ENCODE data around the gene GOLPH3L. TPM values are rescaled to one million over a fixed set of nuclear protein-coding genes. Genes with fewer than 3 reads are reported as not detected.
"Not testable (repeated sequence)": the region's sequence is repeated elsewhere in the genome, so short reads cannot be mapped to it uniquely, and the experiment has no call there.

Gene GOLPH3L
- total and polyA plus RNA-seq, 4 donors, result 13.8 to 37.2 (median 20.3) TPM

GRCh38 chr1:150720703-150721102 is 23.7 kb upstream of the GOLPH3L start, which contains the start of gene HORMAD1:
Gene HORMAD1, minus strand, starts transcription at chr1:150720895. Its CDS starts 1,390 bp downstream, at chr1:150719505.
- ATAC-seq (ENCODE audit: insufficient read depth, low FRiP score), result no peak
- peaks cover 0 to 2% (median 0%) of the 10 kb centered on the region in 4 donors for H3K9me3 ChIP-seq (ENCODE audit: control insufficient read depth in 4 of 4, insufficient read depth in 3 of 4, low read length in 3 of 4)
- TF ChIP-seq CTCF (IDR thresholded peaks at IDR 0.05; ENCODE audit: control extremely low read depth, extremely low read depth), result no peak
- H3K4me1 ChIP-seq (ENCODE audit: control insufficient read depth in 5 of 5, insufficient read depth in 5 of 5, low read length in 5 of 5), result no peaks in the 10 kb centered on the region
- no peaks in the 10 kb centered on the region for H3K36me3 ChIP-seq (ENCODE audit: control insufficient read depth in 4 of 4, insufficient read depth in 4 of 4, low read length in 4 of 4)
- no peak within 1 kb of the TSS for H3K4me3 ChIP-seq
- no peak for DNase-seq
- H3K27ac ChIP-seq (ENCODE audit: low read depth in 1 of 2, low read length in 1 of 2), result no peak within 1 kb of the TSS
- H3K9ac ChIP-seq (ENCODE audit: insufficient read depth in 1 of 2, low read length in 2 of 2), result no peak within 1 kb of the TSS
- 98% methylated on average over 24 of the region's 24 CpGs for WGBS, 2 donors
- no peaks in the 10 kb centered on the region for H3K27me3 ChIP-seq (ENCODE audit: control insufficient read depth in 3 of 3, insufficient read depth in 3 of 3, low read length in 2 of 3)

DNA sequence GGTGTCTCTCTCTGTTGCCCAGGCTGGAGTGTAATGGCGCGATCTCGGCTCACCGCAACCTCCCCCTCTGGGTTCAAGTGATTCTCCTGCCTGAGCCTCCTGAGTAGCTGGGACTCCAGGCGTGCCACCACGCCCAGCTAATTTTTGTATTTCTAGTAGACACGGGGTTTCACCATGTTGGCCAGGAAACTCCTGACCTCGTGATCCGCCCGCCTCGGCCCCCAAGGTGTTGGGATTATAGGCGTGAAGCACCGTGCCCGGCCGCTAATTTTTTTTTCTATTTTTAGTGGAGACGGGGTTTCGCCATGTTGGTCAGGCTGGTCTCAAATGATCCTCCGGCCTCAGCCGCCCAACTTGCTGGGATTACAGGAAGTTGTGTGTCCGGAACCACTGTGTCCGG is 23.1 kb upstream of the GOLPH3L start:
- H3K27ac ChIP-seq (ENCODE audit: low read depth in 1 of 2, low read length in 1 of 2), result no peak overlapping the region
- DNase-seq, result no peak
- no peaks in the 10 kb centered on the region for H3K36me3 ChIP-seq (ENCODE audit: control insufficient read depth in 4 of 4, insufficient read depth in 4 of 4, low read length in 4 of 4)
- no peaks in the 10 kb centered on the region for H3K27me3 ChIP-seq (ENCODE audit: control insufficient read depth in 3 of 3, insufficient read depth in 3 of 3, low read length in 2 of 3)
- no peak overlapping the region for H3K4me3 ChIP-seq
- 91 to 96% methylated on average over 21 of the region's 21 CpGs for WGBS, 2 donors
- no peak for ATAC-seq (ENCODE audit: insufficient read depth, low FRiP score)
- H3K4me1 ChIP-seq (ENCODE audit: control insufficient read depth in 5 of 5, insufficient read depth in 5 of 5, low read length in 5 of 5), result no peaks in the 10 kb centered on the region
- peaks cover 0 to 2% (median 0%) of the 10 kb centered on the region in 4 donors for H3K9me3 ChIP-seq (ENCODE audit: control insufficient read depth in 4 of 4, insufficient read depth in 3 of 4, low read length in 3 of 4)
- no peak overlapping the region for H3K9ac ChIP-seq (ENCODE audit: insufficient read depth in 1 of 2, low read length in 2 of 2)
- TF ChIP-seq CTCF (IDR thresholded peaks at IDR 0.05; ENCODE audit: control extremely low read depth, extremely low read depth), result no peak

DNA sequence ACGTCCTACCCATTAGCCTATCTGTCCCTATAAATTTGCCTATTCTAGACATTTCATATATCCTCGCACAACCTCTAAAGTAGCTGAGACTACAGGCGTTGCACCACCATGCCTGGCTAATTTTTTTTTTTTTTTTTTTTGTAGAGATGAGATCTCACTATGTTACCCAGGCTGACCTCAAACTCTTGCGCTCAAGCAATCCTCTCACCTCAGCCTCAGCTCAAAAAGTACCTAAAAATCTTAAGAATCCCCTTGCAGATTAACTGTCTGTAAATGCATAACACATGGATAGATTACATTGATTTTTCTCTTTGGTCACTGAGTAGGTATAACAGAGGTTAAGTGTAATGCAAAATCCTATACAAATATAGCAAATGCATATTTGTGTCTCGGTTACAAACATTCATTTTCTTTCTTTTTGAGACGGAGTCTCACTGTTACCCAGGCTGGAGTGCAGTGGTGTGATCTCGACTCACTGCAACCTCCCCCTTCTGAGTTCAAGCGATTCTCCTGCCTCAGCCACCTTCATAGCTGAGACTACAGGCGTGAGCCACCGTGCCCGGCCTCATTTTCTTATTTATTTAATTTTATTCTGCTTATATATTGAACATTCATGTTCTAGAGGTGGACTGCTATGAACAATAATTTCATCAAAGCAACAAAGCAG is 21.4 kb upstream of the GOLPH3L start:
- no peak overlapping the region for H3K27ac ChIP-seq (ENCODE audit: low read depth in 1 of 2, low read length in 1 of 2)
- TF ChIP-seq CTCF (IDR thresholded peaks at IDR 0.05; ENCODE audit: control extremely low read depth, extremely low read depth), result no peak
- peaks cover 0 to 2% (median 0%) of the 10 kb centered on the region in 4 donors for H3K9me3 ChIP-seq (ENCODE audit: control insufficient read depth in 4 of 4, insufficient read depth in 3 of 4, low read length in 3 of 4)
- no peaks in the 10 kb centered on the region for H3K27me3 ChIP-seq (ENCODE audit: control insufficient read depth in 3 of 3, insufficient read depth in 3 of 3, low read length in 2 of 3)
- no peak for DNase-seq
- H3K9ac ChIP-seq (ENCODE audit: insufficient read depth in 1 of 2, low read length in 2 of 2), result no peak overlapping the region
- 83 to 84% methylated on average over 11 of the region's 11 CpGs for WGBS, 2 donors
- no peak overlapping the region for H3K4me3 ChIP-seq
- no peaks in the 10 kb centered on the region for H3K36me3 ChIP-seq (ENCODE audit: control insufficient read depth in 4 of 4, insufficient read depth in 4 of 4, low read length in 4 of 4)
- no peak for ATAC-seq (ENCODE audit: insufficient read depth, low FRiP score)
- H3K4me1 ChIP-seq (ENCODE audit: control insufficient read depth in 5 of 5, insufficient read depth in 5 of 5, low read length in 5 of 5), result no peaks in the 10 kb centered on the region

GRCh38 chr1:150709031-150709430 is 12.1 kb upstream of the GOLPH3L start:
- not testable (repeated sequence) for H3K4me1 ChIP-seq (ENCODE audit: control insufficient read depth in 5 of 5, insufficient read depth in 5 of 5, low read length in 5 of 5); H3K27me3 ChIP-seq (ENCODE audit: control insufficient read depth in 3 of 3, insufficient read depth in 3 of 3, low read length in 2 of 3); H3K9me3 ChIP-seq (ENCODE audit: control insufficient read depth in 4 of 4, insufficient read depth in 3 of 4, low read length in 3 of 4); H3K36me3 ChIP-seq (ENCODE audit: control insufficient read depth in 4 of 4, insufficient read depth in 4 of 4, low read length in 4 of 4); DNase-seq; H3K9ac ChIP-seq (ENCODE audit: insufficient read depth in 1 of 2, low read length in 2 of 2); H3K27ac ChIP-seq (ENCODE audit: low read depth in 1 of 2, low read length in 1 of 2); H3K4me3 ChIP-seq; ATAC-seq (ENCODE audit: insufficient read depth, low FRiP score)
- WGBS, 2 donors, result 76 to 92% methylated on average over 1 of the region's 1 CpG

Measured in lung (tissue), 12 donors.